GM21717 (cell line): ENCODE measurements around the gene OR13C4.
"Not testable (repeated sequence)": the region's sequence is repeated elsewhere in the genome, so short reads cannot be mapped to it uniquely, and the experiment has no call there.

Source experiments
- ATAC-seq: cut with Tn5 transposase; IDR thresholded peaks from one replicate; pipeline ENCODE4 v1.9.1; 2021; ENCODE audit warnings: mild to moderate bottlenecking, moderate library complexity; ENCODE audit not compliant: unreplicated experiment

Gene OR13C4

DNA sequence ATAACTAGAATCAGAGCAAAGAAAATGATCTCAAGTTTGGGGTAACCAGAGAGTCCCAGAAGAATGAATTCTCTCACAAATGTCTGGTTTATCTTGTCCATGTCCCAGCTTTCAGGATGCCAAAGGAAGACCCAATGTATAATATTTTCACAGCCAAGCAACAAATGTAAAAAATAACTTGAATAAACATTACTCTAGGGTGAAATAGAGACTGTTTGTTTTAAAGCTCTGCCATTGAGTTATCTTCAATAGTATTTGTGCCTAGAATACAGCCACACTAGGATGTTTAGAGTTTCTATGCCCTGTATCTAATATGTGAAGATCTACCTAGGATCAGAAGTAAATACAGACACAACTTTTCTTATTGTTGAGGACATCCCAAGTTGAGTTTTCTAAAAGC is at the start of gene OR13C4:
TSS of gene OR13C4 (minus strand) at position 101 of the 400 bp plus-strand sequence. CDS start at position 101, 0 bp downstream.
- no peak for ATAC-seq

DNA sequence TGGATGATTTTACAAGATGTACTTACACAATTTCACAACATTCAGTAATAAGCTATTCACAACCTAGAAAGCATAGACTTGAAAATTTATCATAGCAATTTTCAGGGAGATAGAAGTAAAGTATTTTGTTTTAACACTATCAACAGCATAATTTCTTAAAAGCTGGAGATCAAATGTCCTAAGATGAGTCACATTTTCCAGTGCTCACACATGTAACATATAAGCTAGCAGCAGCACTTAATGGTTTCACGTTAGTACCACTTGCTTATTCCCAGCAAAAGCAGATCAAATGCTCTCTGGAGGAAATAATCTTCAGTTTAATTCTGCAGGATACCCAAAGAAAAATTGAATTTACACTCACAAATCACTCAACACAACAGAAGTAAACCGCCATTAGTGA is 48.4 kb upstream of the OR13C4 start:
- ATAC-seq: no peak

DNA sequence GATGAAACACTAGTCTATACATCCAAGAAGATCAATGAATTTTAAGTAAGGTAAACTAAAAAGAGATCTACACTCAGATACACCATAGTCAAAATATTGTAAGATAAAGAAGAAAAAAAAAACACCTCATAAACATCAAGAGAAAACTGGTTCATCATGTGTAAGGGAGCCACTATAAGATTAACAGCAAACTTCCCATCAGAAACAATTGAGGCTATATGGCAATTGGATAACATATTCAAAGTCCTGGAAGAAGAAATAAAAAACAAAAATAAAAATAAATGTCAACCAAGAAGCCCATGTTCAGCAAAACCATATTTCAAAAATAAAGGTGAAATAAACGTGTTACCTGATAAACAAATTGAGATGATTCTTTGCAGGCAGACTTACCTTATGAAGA is 45.6 kb upstream of the OR13C4 start:
- ATAC-seq: no peak

DNA sequence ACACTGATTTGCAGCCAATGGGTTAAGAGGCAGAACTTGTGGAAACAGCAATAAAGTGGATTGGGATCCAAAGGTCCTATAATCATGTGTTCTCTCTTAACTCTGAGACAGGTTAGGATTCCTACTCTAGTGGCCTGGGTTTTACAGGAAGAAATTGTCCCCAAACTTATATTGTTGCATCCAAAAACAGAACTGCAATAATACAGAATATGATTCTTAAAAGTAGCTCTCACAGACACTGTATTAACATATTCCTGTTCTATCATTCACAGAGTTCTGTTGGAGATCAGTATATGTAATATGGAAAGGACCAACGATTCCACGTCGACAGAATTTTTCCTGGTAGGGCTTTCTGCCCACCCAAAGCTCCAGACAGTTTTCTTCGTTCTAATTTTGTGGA is 41.9 kb upstream of the OR13C4 start, which contains the start of gene OR13C8:
TSS of gene OR13C8 (plus strand) at position 301 of the 400 bp plus-strand sequence. CDS start at position 301, 0 bp downstream.
- ATAC-seq: no peak

DNA sequence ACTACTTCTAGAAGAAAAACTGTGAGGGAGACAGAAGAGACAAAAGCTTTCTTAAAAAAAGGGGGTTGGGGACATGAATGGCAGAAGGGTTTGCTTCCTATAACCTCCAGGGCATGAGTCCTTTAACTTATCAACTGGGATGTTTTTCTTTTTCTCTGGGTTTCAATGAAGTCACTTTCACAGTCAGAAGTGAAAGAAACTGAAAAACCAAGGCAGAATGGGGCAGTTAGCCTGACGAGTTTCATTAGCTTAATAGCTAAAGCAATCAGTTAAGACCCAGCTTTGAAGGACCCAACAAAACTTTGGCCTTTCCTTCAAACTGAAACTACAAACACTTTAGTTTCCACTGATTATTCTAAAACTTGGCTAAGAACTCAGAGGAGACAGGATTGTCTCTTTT is 37.3 kb upstream of the OR13C4 start:
- ATAC-seq: no peak

DNA sequence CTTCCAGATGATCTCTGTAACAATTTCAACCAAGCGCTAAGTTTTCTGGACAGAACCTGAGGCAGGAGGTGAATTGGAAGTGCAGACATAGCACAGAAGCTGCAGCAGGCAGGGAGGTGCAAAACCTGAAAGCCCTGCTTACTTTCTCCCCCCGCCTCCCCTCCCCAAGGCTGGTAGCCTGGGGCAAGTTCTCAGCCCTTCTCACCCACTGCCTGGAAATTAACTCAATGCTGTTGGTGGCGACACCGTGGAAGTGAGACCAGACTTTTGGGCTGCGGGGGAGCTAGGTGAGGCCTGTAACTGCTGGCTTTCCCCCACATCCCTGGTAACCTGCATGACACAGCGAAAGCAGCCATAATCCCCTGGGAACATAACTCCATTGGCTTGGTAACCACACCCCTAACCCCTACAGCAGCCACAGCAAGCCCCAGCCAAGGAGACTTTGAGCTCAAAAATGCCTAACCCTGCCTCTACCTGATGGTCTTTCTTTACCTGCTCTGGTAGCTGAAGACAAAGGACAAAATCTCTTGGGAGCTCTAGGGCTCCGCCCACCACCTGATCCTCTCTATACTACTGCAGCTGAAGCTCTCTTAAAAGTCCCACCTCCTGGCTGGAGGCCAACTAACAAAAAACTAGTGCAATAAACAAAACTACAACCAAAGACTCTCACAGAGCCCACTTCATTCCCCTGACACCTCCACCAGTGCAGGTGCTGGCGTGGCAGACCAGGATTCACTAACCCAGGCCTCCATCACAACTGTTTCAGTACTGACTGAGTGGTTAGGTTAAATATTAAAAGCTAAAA is 30.0 kb upstream of the OR13C4 start:
- no peak for ATAC-seq

GRCh38 chr9:104555521-104555920 is 28.5 kb upstream of the OR13C4 start:
- ATAC-seq: no peak

GRCh38 chr9:104553261-104553660 is 26.3 kb upstream of the OR13C4 start:
- ATAC-seq: no peak

DNA sequence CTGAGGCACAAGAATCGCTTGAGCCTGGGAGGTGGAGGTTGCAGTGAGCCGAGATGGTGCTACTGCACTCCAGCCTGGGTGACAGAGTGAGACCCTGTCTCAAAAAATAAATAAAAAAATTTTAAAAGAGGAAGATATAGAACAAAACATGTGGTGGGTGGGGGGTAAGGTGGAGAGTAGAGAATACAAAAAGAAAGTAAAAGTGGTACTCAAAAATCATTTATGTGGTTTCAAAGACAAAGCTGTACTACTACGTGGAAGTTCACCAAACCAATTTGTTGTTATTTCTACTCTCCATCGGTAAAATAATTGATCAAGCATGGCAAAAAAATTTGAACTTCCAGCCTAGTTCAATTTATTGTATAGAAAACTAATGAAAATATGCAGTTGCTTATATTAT is 17.6 kb upstream of the OR13C4 start:
- no peak for ATAC-seq

DNA sequence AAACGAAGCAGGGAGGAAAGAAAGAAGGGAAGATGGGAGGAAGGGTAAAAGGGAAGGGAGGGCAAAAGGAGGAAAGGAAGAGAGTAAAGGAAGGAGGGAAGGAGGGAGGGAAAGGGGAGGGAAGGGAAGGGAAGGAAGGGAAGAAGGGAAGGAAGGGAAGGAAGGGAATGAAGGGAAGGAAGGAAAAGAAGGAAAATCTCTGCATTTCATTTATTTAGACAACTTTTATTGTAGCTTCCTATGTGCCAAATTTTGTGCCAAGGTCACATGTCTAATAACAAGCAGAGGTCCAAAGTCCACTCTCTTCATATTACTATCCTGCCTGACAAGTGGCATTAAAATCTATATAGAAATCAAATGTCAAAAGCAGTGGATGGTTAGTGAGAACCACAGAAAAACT is 12.3 kb upstream of the OR13C4 start:
- ATAC-seq: no peak

DNA sequence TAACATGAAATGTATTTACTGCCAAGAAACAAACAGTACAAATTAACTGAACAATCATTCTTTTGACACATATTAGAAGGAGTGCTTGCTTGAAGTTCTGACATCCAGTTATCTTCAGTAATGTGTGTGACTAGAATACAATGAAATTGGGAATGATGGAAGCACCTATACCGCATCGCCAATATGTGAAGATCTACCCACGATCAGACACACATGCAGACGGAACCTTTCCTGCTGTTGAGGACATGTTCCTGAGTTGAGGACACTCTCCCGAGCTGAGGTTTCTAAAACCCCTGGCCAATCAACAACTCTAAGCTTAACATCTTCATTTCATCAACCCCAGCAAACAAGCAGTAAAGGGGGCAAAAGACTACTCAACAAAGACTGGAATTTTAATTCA is 9.7 kb upstream of the OR13C4 start, which contains the start of gene OR13C3:
TSS of gene OR13C3 (minus strand) at position 101 of the 400 bp plus-strand sequence. CDS start 133 bp downstream, outside the sequence.
- no peak for ATAC-seq

- not testable (repeated sequence) for ATAC-seq
Measured at GRCh38 chr9:104520241-104520640, 6.8 kb downstream of the OR13C4 start.

- no peak for ATAC-seq
Measured at GRCh38 chr9:104514901-104515300, 12.1 kb downstream of the OR13C4 start.

GRCh38 chr9:104506565-104506964 is 20.4 kb downstream of the OR13C4 start:
- no peak for ATAC-seq

- ATAC-seq: no peak
Measured at GRCh38 chr9:104503963-104504362, 23.0 kb downstream of the OR13C4 start, which contains the start of gene OR13F1. TSS of gene OR13F1 (plus strand) at chr9:104504263. CDS start at chr9:104504263, 0 bp downstream.

- ATAC-seq: no peak
Measured at GRCh38 chr9:104503440-104503839, 23.6 kb downstream of the OR13C4 start.

DNA sequence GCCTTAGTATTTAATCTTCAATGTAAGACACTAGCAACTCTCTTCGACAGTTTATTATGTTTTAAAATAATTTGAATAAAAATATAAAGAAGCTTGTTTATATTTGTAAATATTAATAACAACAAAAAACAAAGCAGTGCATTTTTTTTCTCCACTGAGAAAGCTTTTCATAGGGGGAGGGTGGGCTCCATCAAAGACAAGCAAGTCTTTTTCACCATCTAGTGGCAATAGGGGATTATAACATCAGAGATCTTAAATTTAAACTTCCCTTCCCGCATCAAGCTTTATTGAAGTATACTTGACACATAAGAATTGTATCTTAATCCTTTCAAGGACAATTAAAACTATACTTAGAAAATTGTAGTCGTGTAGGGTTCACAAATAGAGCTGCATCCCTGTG is 32.2 kb downstream of the OR13C4 start:
- ATAC-seq: no peak

GRCh38 chr9:104485014-104485413 is 42.0 kb downstream of the OR13C4 start:
- no peak for ATAC-seq

- ATAC-seq: no peak
Measured at GRCh38 chr9:104482921-104483570, 44.0 kb downstream of the OR13C4 start.
